Adrenal gland (tissue), 12 donors: Measurements from ENCODE around the gene GRID1. TPM values are rescaled to one million over a fixed set of nuclear protein-coding genes. Genes with fewer than 3 reads are reported as not detected.

Experiments
- DNase-seq, 7 donors: peaks; one replicate each; pipeline ENCODE4 v3.0.0-alpha.2; 2019 to 2020
- H3K27ac ChIP-seq, 5 donors: fragments of 200-600 bp; sonication (generic) in 4 of 5; 1 replicate in 3 of 5; 2 replicates in 2 of 5; pipeline versions ENCODE4 v1.5.1 to v1.8.0; 2016 to 2020; ENCODE audit warnings: mild to moderate bottlenecking in 1 of 5
- H3K27me3 ChIP-seq: fragments of 200-600 bp; 2 replicates; pipeline ENCODE4 v1.8.0; 2021
- H3K36me3 ChIP-seq, 2 donors: fragments of 200-600 bp; replicated peaks in 1 of 2; 1 replicate in 1 of 2; 2 replicates in 1 of 2; pipeline versions ENCODE4 v1.5.1 to v1.8.0; 2018 to 2022
- H3K4me1 ChIP-seq, 2 donors: fragments of 200-600 bp; replicated peaks in 1 of 2; 1 replicate in 1 of 2; 2 replicates in 1 of 2; pipeline versions ENCODE4 v1.5.1 to v1.8.0; 2018 to 2021
- H3K4me3 ChIP-seq, 4 donors: fragments of 200-600 bp; sonication (generic) in 3 of 4; one replicate each; pipeline ENCODE4 v1.5.1; 2016 to 2018
- H3K9me3 ChIP-seq, 3 donors: fragments of 200-600 bp; sonication (generic) in 1 of 3; replicated peaks in 1 of 3; 1 replicate in 2 of 3; 2 replicates in 1 of 3; pipeline versions ENCODE4 v1.5.1 to v1.8.0; 2016 to 2021
- CTCF ChIP-seq, 6 experiments: fragments of 450-650 bp in 4 of 6; fragments of 200-600 bp in 2 of 6; sonication (generic) in 1 of 6; IDR thresholded peaks; 1 replicate in 5 of 6; 2 replicates in 1 of 6; pipeline versions ENCODE4 v1.5.1 to v1.8.0; 2016 to 2021; ENCODE audit warnings: antibody characterized with exemption in 6 of 6, mild to moderate bottlenecking in 2 of 6, moderate library complexity in 1 of 6
- POLR2A ChIP-seq, 2 donors: fragments of 450-650 bp; IDR thresholded peaks; one replicate each; pipeline ENCODE4 v1.6.1; 2017; ENCODE audit warnings: antibody characterized with exemption in 2 of 2, mild to moderate bottlenecking in 2 of 2, moderate library complexity in 1 of 2
- WGBS, 4 donors: extraction: QIAGEN DNeasy Blood & Tissue Kit in 2 of 4; methylation state at CpG; one replicate each; pipeline versions ENCODE4 v1.1.5 to v1.1.7; 2013 to 2017; 5-methylcytosine and 5-hydroxymethylcytosine counted together
- intact Hi-C, 2 donors: fragments of 100-400 bp; cut with DNase I; formaldehyde crosslinking; loops; one replicate each; pipeline versions ENCODE4 v1.14.1 to v1.15.0; 2022 to 2023
- polyA plus RNA-seq, 3 donors: library from polyadenylated mRNA; stranded (reverse); fragments of 200-250 nt in 2 of 3; fragments of 350-450 nt in 1 of 3; fragmentation: Illumina TruSeq in 1 of 3; extraction: RNeasy Lipid Tissue Mini Kit (QIAGEN cat#74804) in 1 of 3; gene quantifications; one replicate each; pipeline ENCODE4 v1.2.3, GENCODE V29; 2013 to 2014
- total RNA-seq, 9 donors: library from RNA; depleted of rRNA in 4 of 9; stranded (reverse); fragments of >200 nt in 4 of 9; fragments of 120-200 nt in 1 of 9; fragmentation: NEBNext Ultra II Directional in 1 of 9; extraction: Animal tissue kit (Norgen Biotek cat#: 25700) in 1 of 9; gene quantifications; one replicate each; pipeline versions ENCODE4 v1.1.0 to v1.2.4, GENCODE V29; 2013 to 2023
- donor health status: healthy with polysubstance abuse.
- donor health status: Bipolar disorder and iron deficiency.
- donor health status: DM: yes; HTN: yes; CAD: no.
- donor health status: DM: no; HTN: no; CAD: no.
- donor health status: DM: no; HTN: no; CAD: no.
- donor health status: DM: yes; HTN: yes; CAD: no.

Gene GRID1
- total and polyA plus RNA-seq, 12 donors: 2.2 to 8.0 (median 4.1) TPM

GRCh38 chr10:86212391-86212700 is 154.2 kb downstream of the GRID1 start:
- intact Hi-C loops: no loop called here
- WGBS, 4 donors: 82 to 85% (median 83%) methylated on average over 6 of the region's 6 CpGs
- DNase-seq: no peak
- no peaks in the 10 kb centered on the region for H3K36me3 ChIP-seq
- no peaks in the 10 kb centered on the region for H3K27me3 ChIP-seq
- no peaks in the 10 kb centered on the region for H3K9me3 ChIP-seq
- no peaks in the 10 kb centered on the region for H3K4me1 ChIP-seq
- H3K27ac ChIP-seq: no peak overlapping the region
- H3K4me3 ChIP-seq: no peak overlapping the region
- TF ChIP-seq CTCF (IDR thresholded peaks at IDR 0.05): no peak
- no peak for TF ChIP-seq POLR2A (IDR thresholded peaks at IDR 0.05)

GRCh38 chr10:86211691-86212390 is 154.8 kb downstream of the GRID1 start:
- H3K9me3 ChIP-seq: no peaks in the 10 kb centered on the region
- no peaks in the 10 kb centered on the region for H3K4me1 ChIP-seq
- H3K36me3 ChIP-seq: no peaks in the 10 kb centered on the region
- no peak for TF ChIP-seq POLR2A (IDR thresholded peaks at IDR 0.05)
- TF ChIP-seq CTCF (IDR thresholded peaks at IDR 0.05): no peak
- no peak overlapping the region for H3K27ac ChIP-seq
- H3K4me3 ChIP-seq: no peak overlapping the region
- 80 to 87% (median 86%) methylated on average over 4 to 8 of the region's 8 CpGs for WGBS, 4 donors
- intact Hi-C loops: no loop called here
- no peak for DNase-seq
- H3K27me3 ChIP-seq: no peaks in the 10 kb centered on the region

GRCh38 chr10:86210416-86210815 is 156.2 kb downstream of the GRID1 start:
- no peaks in the 10 kb centered on the region for H3K4me1 ChIP-seq
- no peaks in the 10 kb centered on the region for H3K36me3 ChIP-seq
- H3K4me3 ChIP-seq: no peak overlapping the region
- H3K9me3 ChIP-seq: no peaks in the 10 kb centered on the region
- intact Hi-C loops: no loop called here
- 82 to 86% (median 84%) methylated on average over 8 to 10 of the region's 10 CpGs for WGBS, 4 donors
- H3K27ac ChIP-seq: no peak overlapping the region
- no peak for TF ChIP-seq POLR2A (IDR thresholded peaks at IDR 0.05)
- no peak for TF ChIP-seq CTCF (IDR thresholded peaks at IDR 0.05)
- DNase-seq: no peak
- H3K27me3 ChIP-seq: no peaks in the 10 kb centered on the region

GRCh38 chr10:86209726-86210125 is 156.9 kb downstream of the GRID1 start:
- H3K27ac ChIP-seq: no peak overlapping the region
- TF ChIP-seq POLR2A (IDR thresholded peaks at IDR 0.05) (no peak), CTCF (IDR thresholded peaks at IDR 0.05) (no peak)
- H3K4me1 ChIP-seq: no peaks in the 10 kb centered on the region
- H3K9me3 ChIP-seq: no peaks in the 10 kb centered on the region
- WGBS, 4 donors: 83 to 94% (median 84%) methylated on average over 1 of the region's 1 CpG
- intact Hi-C loops: no loop called here
- no peak for DNase-seq
- H3K27me3 ChIP-seq: no peaks in the 10 kb centered on the region
- no peaks in the 10 kb centered on the region for H3K36me3 ChIP-seq
- no peak overlapping the region for H3K4me3 ChIP-seq
